Neural progenitor cell (in vitro differentiated cells): Measurements from ENCODE around the gene EPHX1.

ENCODE experiments used
- EZH2 ChIP-seq: fragments of 200-600 bp; sonication (generic); IDR thresholded peaks from 2 replicates; pipeline ENCODE4 v1.6.1; 2017; ENCODE audit warnings: antibody characterized with exemption, mild to moderate bottlenecking, moderate library complexity
- EZH2phosphoT487 ChIP-seq: fragments of 200-600 bp; sonication (generic); IDR thresholded peaks from 2 replicates; pipeline ENCODE4 v1.6.1; 2017; ENCODE audit warnings: antibody characterized with exemption
- TF ChIP-seq, protein P1 (sequence below): fragments of 200-600 bp; sonication (generic); IDR thresholded peaks from 2 replicates; pipeline ENCODE4 v1.5.1; 2017; ENCODE audit warnings: antibody characterized with exemption, mild to moderate bottlenecking

DNA sequence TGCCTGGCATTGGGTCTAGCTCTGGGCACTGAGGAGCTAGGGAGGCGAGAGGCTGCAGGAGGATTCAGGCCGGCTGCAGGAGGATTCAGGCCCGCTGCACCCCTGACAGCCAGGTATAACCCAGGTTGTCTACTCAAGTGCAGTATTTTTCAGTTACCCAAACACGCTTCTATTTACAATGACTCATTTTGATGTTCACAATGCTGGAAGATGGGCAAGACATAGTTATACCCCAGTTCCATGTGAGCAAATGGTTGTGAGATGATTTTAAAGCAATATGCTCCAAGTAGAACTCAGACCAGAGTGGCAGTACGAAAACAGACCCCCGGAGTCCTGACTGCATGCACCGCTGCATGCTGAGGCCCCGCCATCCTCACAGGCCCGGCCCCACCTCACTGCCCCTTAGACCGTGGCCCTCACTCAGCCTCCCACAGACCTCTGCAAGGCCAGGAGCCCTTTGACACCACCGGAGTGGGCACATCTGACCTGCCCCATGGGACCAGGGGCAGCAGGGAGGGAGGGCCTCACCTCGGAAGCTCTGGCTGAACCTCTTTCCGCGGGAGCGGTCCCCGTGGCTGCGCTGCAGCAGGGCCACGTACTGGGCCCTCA lies 78.5 kb downstream of the EPHX1 start:
- TF ChIP-seq, protein P1, sequence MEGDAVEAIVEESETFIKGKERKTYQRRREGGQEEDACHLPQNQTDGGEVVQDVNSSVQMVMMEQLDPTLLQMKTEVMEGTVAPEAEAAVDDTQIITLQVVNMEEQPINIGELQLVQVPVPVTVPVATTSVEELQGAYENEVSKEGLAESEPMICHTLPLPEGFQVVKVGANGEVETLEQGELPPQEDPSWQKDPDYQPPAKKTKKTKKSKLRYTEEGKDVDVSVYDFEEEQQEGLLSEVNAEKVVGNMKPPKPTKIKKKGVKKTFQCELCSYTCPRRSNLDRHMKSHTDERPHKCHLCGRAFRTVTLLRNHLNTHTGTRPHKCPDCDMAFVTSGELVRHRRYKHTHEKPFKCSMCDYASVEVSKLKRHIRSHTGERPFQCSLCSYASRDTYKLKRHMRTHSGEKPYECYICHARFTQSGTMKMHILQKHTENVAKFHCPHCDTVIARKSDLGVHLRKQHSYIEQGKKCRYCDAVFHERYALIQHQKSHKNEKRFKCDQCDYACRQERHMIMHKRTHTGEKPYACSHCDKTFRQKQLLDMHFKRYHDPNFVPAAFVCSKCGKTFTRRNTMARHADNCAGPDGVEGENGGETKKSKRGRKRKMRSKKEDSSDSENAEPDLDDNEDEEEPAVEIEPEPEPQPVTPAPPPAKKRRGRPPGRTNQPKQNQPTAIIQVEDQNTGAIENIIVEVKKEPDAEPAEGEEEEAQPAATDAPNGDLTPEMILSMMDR = no peak
- TF ChIP-seq EZH2 (no peak), EZH2phosphoT487 (no peak)
